A172 (cell line): Measurements from ENCODE around the gene KIF1A. TPM values are rescaled to one million over a fixed set of nuclear protein-coding genes. Genes with fewer than 3 reads are reported as not detected.

Experiments used
- DNase-seq: peaks from one replicate; pipeline ENCODE4 v3.0.0-alpha.2; 2015; ENCODE audit warnings: low spot score
- total RNA-seq: library from RNA; depleted of rRNA; stranded (reverse); fragments of >200 nt; shearing (Covaris generic); gene quantifications from 2 replicates; pipeline ENCODE4 v1.2.3, GENCODE V29; 2014; rRNA removed

KIF1A gene
- total RNA-seq: 4.1 and 6.4 TPM in 2 replicates

- no peak for DNase-seq
These were observed at the start of gene KIF1A for GRCh38 chr2:240819858-240820606. Gene KIF1A, minus strand, starts transcription at chr2:240820219. Its CDS starts 22,467 bp downstream, at chr2:240797752.

GRCh38 chr2:240869109-240869955, 49.3 kb upstream of the KIF1A start:
- no peak for DNase-seq

- DNase-seq: no peak
These were observed 48.5 kb upstream of the KIF1A start, which contains the start of gene AGXT for GRCh38 chr2:240868286-240869108. Gene AGXT, plus strand, starts transcription at chr2:240868824. Its CDS starts 42 bp downstream, at chr2:240868866.

GRCh38 chr2:240865391-240865790, 45.4 kb upstream of the KIF1A start:
- no peak for DNase-seq

GRCh38 chr2:240864475-240864874, 44.5 kb upstream of the KIF1A start:
- no peak for DNase-seq

GRCh38 chr2:240861547-240861946, 41.5 kb upstream of the KIF1A start:
- DNase-seq: no peak

- no peak for DNase-seq
These were observed 38.9 kb upstream of the KIF1A start for GRCh38 chr2:240858871-240859270.

GRCh38 chr2:240858321-240858720, 38.3 kb upstream of the KIF1A start:
- DNase-seq: no peak

GRCh38 chr2:240857039-240858008, 37.3 kb upstream of the KIF1A start:
- DNase-seq: no peak

- no peak for DNase-seq
These were observed 36.3 kb upstream of the KIF1A start for GRCh38 chr2:240856151-240856980.

- no peak for DNase-seq
These were observed 35.7 kb upstream of the KIF1A start for GRCh38 chr2:240855670-240856069.

GRCh38 chr2:240852671-240853314, 32.8 kb upstream of the KIF1A start:
- DNase-seq: no peak

GRCh38 chr2:240851078-240851991, 31.3 kb upstream of the KIF1A start:
- DNase-seq: peak; percentile 72

- DNase-seq: no peak
These were observed 30.7 kb upstream of the KIF1A start for GRCh38 chr2:240850756-240851077.

- DNase-seq: no peak
These were observed 30.0 kb upstream of the KIF1A start for GRCh38 chr2:240850026-240850425.

GRCh38 chr2:240848900-240849680, 29.1 kb upstream of the KIF1A start:
- DNase-seq: no peak

GRCh38 chr2:240847817-240848216, 27.8 kb upstream of the KIF1A start:
- DNase-seq: no peak
